Smooth muscle cell (in vitro differentiated cells): Measurements from ENCODE around the gene CSK. TPM values are rescaled to one million over a fixed set of nuclear protein-coding genes. Genes with fewer than 3 reads are reported as not detected.

Experiments
- DNase-seq: peaks from one replicate; lab custom pipeline; 2025; ENCODE audit not compliant: unreplicated experiment; lab: John Stamatoyannopoulos, UW
- H2AFZ ChIP-seq: fragments of 200-600 bp; sonication (generic); 2 replicates; pipeline ENCODE4 v1.6.0; 2016; ENCODE audit warnings: antibody characterized with exemption, low read depth, mild to moderate bottlenecking
- H3F3A ChIP-seq: fragments of 200-600 bp; sonication (generic); 2 replicates; pipeline ENCODE4 v1.6.0; 2017; ENCODE audit warnings: antibody characterized with exemption, low read depth
- H3K27ac ChIP-seq: fragments of 200-600 bp; sonication (generic); 2 replicates; pipeline ENCODE4 v1.5.1; 2016; ENCODE audit warnings: low read depth, mild to moderate bottlenecking
- H3K27me3 ChIP-seq: fragments of 200-600 bp; sonication (generic); 2 replicates; pipeline ENCODE4 v1.6.1; 2016; ENCODE audit warnings: low read depth, mild to moderate bottlenecking
- H3K36me3 ChIP-seq: fragments of 200-600 bp; sonication (generic); 2 replicates; pipeline ENCODE4 v1.5.1; 2016; ENCODE audit warnings: low read depth
- H3K4me1 ChIP-seq: fragments of 200-600 bp; sonication (generic); 2 replicates; pipeline ENCODE4 v1.5.1; 2016; ENCODE audit warnings: low read depth
- H3K4me2 ChIP-seq: fragments of 200-600 bp; sonication (generic); 2 replicates; pipeline ENCODE4 v1.6.0; 2016; ENCODE audit warnings: mild to moderate bottlenecking
- H3K4me3 ChIP-seq: fragments of 200-600 bp; sonication (generic); 2 replicates; pipeline ENCODE4 v1.5.1; 2016; ENCODE audit warnings: mild to moderate bottlenecking
- H3K79me2 ChIP-seq: fragments of 200-600 bp; sonication (generic); 2 replicates; pipeline ENCODE4 v1.6.0; 2016; ENCODE audit warnings: low read depth, mild to moderate bottlenecking
- H3K9ac ChIP-seq: fragments of 200-600 bp; sonication (generic); 2 replicates; pipeline ENCODE4 v1.6.0; 2016; ENCODE audit warnings: low read depth
- H3K9me3 ChIP-seq: fragments of 200-600 bp; sonication (generic); replicated peaks from 2 replicates; pipeline ENCODE4 v1.5.1; 2016; ENCODE audit warnings: low read depth
- H4K20me1 ChIP-seq: fragments of 200-600 bp; sonication (generic); 2 replicates; pipeline ENCODE4 v1.6.0; 2016; ENCODE audit warnings: low read depth
- CTCF ChIP-seq: fragments of 200-600 bp; sonication (generic); IDR thresholded peaks from 2 replicates; pipeline ENCODE4 v1.5.1; 2017; ENCODE audit warnings: borderline replicate concordance, mild to moderate bottlenecking, antibody characterized with exemption; ENCODE audit not compliant: insufficient read depth, poor library complexity, severe bottlenecking
- WGBS: methylation state at CpG from one replicate; pipeline ENCODE4 v1.1.7; 2016; ENCODE audit warnings: low lambda C conversion rate; 5-methylcytosine and 5-hydroxymethylcytosine counted together
- polyA plus RNA-seq: library from polyadenylated mRNA; unstranded; fragments of >200 nt; fragmentation: Nextera tagmentation; extraction: Ambion mirVana; gene quantifications from 2 replicates; pipeline ENCODE4 v1.2.1, GENCODE V29; 2016
- total RNA-seq: library from RNA; depleted of rRNA; stranded (reverse); fragments of >200 nt; gene quantifications from 2 replicates; pipeline ENCODE4 v1.2.3, GENCODE V29; 2014

CSK gene
- total and polyA plus RNA-seq, 2 experiments from 2014 or later = 16.5 to 19.6 TPM

GRCh38 chr15:74794248-74794969 lies 12.5 kb downstream of the CSK start:
- Histone ChIP-seq H3K9ac (no peak overlapping the region), H3K27me3 (no peaks in the 10 kb centered on the region), H3K9me3 (no peaks in the 10 kb centered on the region), H3K4me2 (no peak overlapping the region), H3K4me3 (no peak overlapping the region), H3K36me3 (no peaks in the 10 kb centered on the region), H2AFZ (no peak overlapping the region), H3F3A (peaks cover 12% of the 10 kb centered on the region), H3K4me1 (no peaks in the 10 kb centered on the region), H3K79me2 (peaks cover 57% of the 10 kb centered on the region), H3K27ac (no peak overlapping the region), H4K20me1 (peaks cover 92% of the 10 kb centered on the region)
- no peak for DNase-seq
- WGBS = 80% methylated on average over 6 of the region's 9 CpGs
- no peak for TF ChIP-seq CTCF

- peaks cover 51% of the 10 kb centered on the region for H3K79me2 ChIP-seq
- H3K4me3 ChIP-seq = no peak overlapping the region
- no peaks in the 10 kb centered on the region for H3K4me1 ChIP-seq
- no peaks in the 10 kb centered on the region for H3K36me3 ChIP-seq
- peaks cover 87% of the 10 kb centered on the region for H4K20me1 ChIP-seq
- no peak overlapping the region for H3K9ac ChIP-seq
- no peak overlapping the region for H3K27ac ChIP-seq
- no peaks in the 10 kb centered on the region for H3K27me3 ChIP-seq
- H3K4me2 ChIP-seq = no peak overlapping the region
- TF ChIP-seq CTCF = no peak
- no peak overlapping the region for H2AFZ ChIP-seq
- H3K9me3 ChIP-seq = no peaks in the 10 kb centered on the region
- no peak for DNase-seq
- H3F3A ChIP-seq = peaks cover 11% of the 10 kb centered on the region
- WGBS = 92% methylated on average over 9 of the region's 9 CpGs
Measured at GRCh38 chr15:74794970-74795349, 13.1 kb downstream of the CSK start.

- Histone ChIP-seq H3K36me3 (no peaks in the 10 kb centered on the region), H2AFZ (no peak overlapping the region), H4K20me1 (peaks cover 80% of the 10 kb centered on the region), H3K27me3 (no peaks in the 10 kb centered on the region), H3K27ac (no peak overlapping the region), H3K4me3 (no peak overlapping the region), H3K4me1 (no peaks in the 10 kb centered on the region), H3K79me2 (peaks cover 47% of the 10 kb centered on the region), H3K9me3 (no peaks in the 10 kb centered on the region), H3K4me2 (no peak overlapping the region), H3K9ac (no peak overlapping the region), H3F3A (no peaks in the 10 kb centered on the region)
- no peak for DNase-seq
- no peak for TF ChIP-seq CTCF
- 91% methylated on average over 14 of the region's 14 CpGs for WGBS
Measured at GRCh38 chr15:74795966-74796625, 14.2 kb downstream of the CSK start.
